Liver (tissue), 9 donors: ENCODE measurements around the gene OLFML2B. TPM values are rescaled to one million over a fixed set of nuclear protein-coding genes. Genes with fewer than 3 reads are reported as not detected.

Experiments used
- DNase-seq: peaks from one replicate; pipeline ENCODE4 v3.0.0-alpha.2; 2017; ENCODE audit warnings: low spot score
- H3K27ac ChIP-seq, 2 donors: one replicate each; pipeline ENCODE4 v1.7.0; 2013; ENCODE audit warnings: inconsistent platforms in 2 of 2, low read length in 2 of 2, control low read depth in 1 of 2, low read depth in 1 of 2, mild to moderate bottlenecking in 1 of 2
- H3K27me3 ChIP-seq, 4 donors: one replicate each; pipeline versions ENCODE4 v1.6.1 to v1.7.0; 2013; ENCODE audit warnings: low read length in 3 of 4, inconsistent platforms in 1 of 4, mild to moderate bottlenecking in 1 of 4, moderate library complexity in 1 of 4; ENCODE audit not compliant: control insufficient read depth in 4 of 4, insufficient read depth in 4 of 4
- H3K36me3 ChIP-seq, 4 donors: one replicate each; pipeline versions ENCODE4 v1.6.1 to v1.7.0; 2013; ENCODE audit warnings: low read length in 3 of 4, mild to moderate bottlenecking in 3 of 4, low read depth in 1 of 4, moderate library complexity in 1 of 4; ENCODE audit not compliant: control insufficient read depth in 4 of 4, insufficient read depth in 3 of 4
- H3K4me1 ChIP-seq, 4 donors: one replicate each; pipeline versions ENCODE4 v1.6.1 to v1.7.0; 2013; ENCODE audit warnings: low read length in 3 of 4, mild to moderate bottlenecking in 3 of 4, moderate library complexity in 1 of 4; ENCODE audit not compliant: control insufficient read depth in 4 of 4, insufficient read depth in 4 of 4
- H3K4me3 ChIP-seq, 3 donors: one replicate each; pipeline versions ENCODE4 v1.6.1 to v1.7.0; 2013; ENCODE audit warnings: low read length in 3 of 3, control low read depth in 1 of 3, low read depth in 1 of 3, mild to moderate bottlenecking in 1 of 3
- H3K9ac ChIP-seq, 2 donors: one replicate each; pipeline ENCODE4 v1.7.0; 2013; ENCODE audit warnings: low read length in 2 of 2, mild to moderate bottlenecking in 2 of 2, moderate library complexity in 2 of 2, control low read depth in 1 of 2, low read depth in 1 of 2
- H3K9me3 ChIP-seq, 4 donors: one replicate each; pipeline versions ENCODE4 v1.6.1 to v1.7.0; 2013; ENCODE audit warnings: low read length in 3 of 4; ENCODE audit not compliant: control insufficient read depth in 4 of 4
- EGR1 ChIP-seq, 2 donors: IDR thresholded peaks; 2 replicates each; pipeline ENCODE4 v1.6.1; 2016 to 2018; ENCODE audit warnings: antibody characterized with exemption in 2 of 2, low read depth in 2 of 2
- FOXA1 ChIP-seq: IDR thresholded peaks from 2 replicates; pipeline ENCODE4 v1.6.1; 2016; ENCODE audit warnings: antibody characterized with exemption
- FOXA2 ChIP-seq: IDR thresholded peaks from 2 replicates; pipeline ENCODE4 v1.6.1; 2016; ENCODE audit warnings: antibody characterized with exemption
- GABPA ChIP-seq, 2 donors: IDR thresholded peaks in 1 of 2; conservative IDR thresholded peaks in 1 of 2; 2 replicates each; pipeline ENCODE4 v1.6.1; 2016; ENCODE audit warnings: antibody characterized with exemption in 2 of 2, mild to moderate bottlenecking in 1 of 2, moderate library complexity in 1 of 2
- HNF4A ChIP-seq, 2 donors: conservative IDR thresholded peaks; 2 replicates each; pipeline ENCODE4 v1.6.1; 2016; ENCODE audit warnings: antibody characterized with exemption in 2 of 2, mild to moderate bottlenecking in 2 of 2
- HNF4G ChIP-seq: IDR thresholded peaks from 2 replicates; pipeline ENCODE4 v1.6.1; 2016; ENCODE audit warnings: antibody characterized with exemption
- JUND ChIP-seq, 2 donors: IDR thresholded peaks; 2 replicates each; pipeline ENCODE4 v1.6.1; 2016; ENCODE audit warnings: antibody characterized with exemption in 2 of 2
- NR2F2 ChIP-seq: IDR thresholded peaks from 2 replicates; pipeline ENCODE4 v1.6.1; 2016; ENCODE audit warnings: antibody characterized with exemption
- RXRA ChIP-seq, 2 donors: IDR thresholded peaks; 2 replicates each; pipeline ENCODE4 v1.6.1; 2017 to 2018; ENCODE audit warnings: antibody characterized with exemption in 2 of 2, mild to moderate bottlenecking in 1 of 2
- SP1 ChIP-seq: IDR thresholded peaks from 2 replicates; pipeline ENCODE4 v1.6.1; 2018; ENCODE audit warnings: antibody characterized with exemption, mild to moderate bottlenecking
- TAF1 ChIP-seq: conservative IDR thresholded peaks from 2 replicates; pipeline ENCODE4 v1.6.1; 2016; ENCODE audit warnings: antibody characterized with exemption, mild to moderate bottlenecking
- WGBS: extraction: QIAGEN DNeasy Blood & Tissue Kit; methylation state at CpG from one replicate; pipeline ENCODE4 v1.1.7; 2013; 5-methylcytosine and 5-hydroxymethylcytosine counted together
- polyA plus RNA-seq, 2 donors: library from polyadenylated mRNA; stranded (reverse) in 1 of 2; unstranded in 1 of 2; fragments of 200-250 nt in 1 of 2; fragments of >200 nt in 1 of 2; fragmentation: Nextera tagmentation in 1 of 2; extraction: Ambion mirVana in 1 of 2; gene quantifications; one replicate each; pipeline versions ENCODE4 v1.2.1 to v1.2.3, GENCODE V29; 2013 to 2015
- total RNA-seq, 2 donors: library from RNA; depleted of rRNA; stranded (reverse); fragments of >200 nt; gene quantifications; one replicate each; pipeline ENCODE4 v1.2.3, GENCODE V29; 2014
- TF ChIP-seq, protein P1 (sequence below): IDR thresholded peaks from 2 replicates; pipeline ENCODE4 v1.6.1; 2016; ENCODE audit warnings: antibody characterized with exemption
- TF ChIP-seq, protein P2 (sequence below): IDR thresholded peaks from 2 replicates; pipeline ENCODE4 v1.6.1; 2016; ENCODE audit warnings: antibody characterized with exemption
- TF ChIP-seq, protein P3 (sequence below): fragments of 150-350 bp; IDR thresholded peaks from 2 replicates; pipeline ENCODE4 v1.5.1; 2017; ENCODE audit warnings: improper control_type of control experiment, low read depth, low read length; ENCODE audit not compliant: missing input control
- TF ChIP-seq, protein P4 (sequence below): IDR thresholded peaks from 2 replicates; pipeline ENCODE4 v1.6.1; 2016; ENCODE audit warnings: antibody characterized with exemption
- TF ChIP-seq, protein P5 (sequence below): IDR thresholded peaks from 2 replicates; pipeline ENCODE4 v1.6.1; 2016; ENCODE audit warnings: antibody characterized with exemption, mild to moderate bottlenecking
- donor health status: healthy.
- donor health status: healthy.
- donor health status: healthy.
- donor health status: healthy.
- donor health status: healthy.

Gene OLFML2B
- total and polyA plus RNA-seq, 4 donors = 0.54 to 0.84 (median 0.74) TPM

DNA sequence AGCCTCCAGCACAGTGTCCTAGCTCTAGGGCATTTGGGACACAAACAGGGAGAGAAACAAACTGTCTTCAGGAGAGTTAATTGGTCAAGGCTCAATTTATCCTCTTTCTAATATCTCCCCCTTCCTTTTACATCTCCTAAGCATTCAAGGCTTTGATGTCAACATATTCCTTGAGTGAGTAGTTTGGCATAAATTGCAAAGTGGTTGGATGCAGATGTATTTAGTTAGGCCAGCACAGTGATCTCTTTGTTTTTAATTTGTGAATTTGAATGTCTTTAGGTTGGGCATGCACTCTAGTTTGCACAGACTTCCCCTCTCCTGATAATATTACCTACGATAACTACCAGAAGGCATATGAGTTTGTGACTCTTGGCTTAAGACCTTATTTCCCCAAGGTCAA is 12.5 kb upstream of the OLFML2B start:
- TF ChIP-seq FOXA2 = no peak
- no peak for TF ChIP-seq TAF1
- no peak for TF ChIP-seq RXRA (IDR thresholded peaks at IDR 0.05)
- TF ChIP-seq, protein P1, sequence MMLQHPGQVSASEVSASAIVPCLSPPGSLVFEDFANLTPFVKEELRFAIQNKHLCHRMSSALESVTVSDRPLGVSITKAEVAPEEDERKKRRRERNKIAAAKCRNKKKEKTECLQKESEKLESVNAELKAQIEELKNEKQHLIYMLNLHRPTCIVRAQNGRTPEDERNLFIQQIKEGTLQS = no peak
- TF ChIP-seq JUND (IDR thresholded peaks at IDR 0.05) = no peak
- TF ChIP-seq, protein P2, sequence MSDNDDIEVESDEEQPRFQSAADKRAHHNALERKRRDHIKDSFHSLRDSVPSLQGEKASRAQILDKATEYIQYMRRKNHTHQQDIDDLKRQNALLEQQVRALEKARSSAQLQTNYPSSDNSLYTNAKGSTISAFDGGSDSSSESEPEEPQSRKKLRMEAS = no peak
- TF ChIP-seq GABPA (IDR thresholded peaks at IDR 0.05 in 1 of 2, conservative IDR thresholded peaks at IDR 0.05 in 1 of 2) = no peak
- TF ChIP-seq, protein P3, sequence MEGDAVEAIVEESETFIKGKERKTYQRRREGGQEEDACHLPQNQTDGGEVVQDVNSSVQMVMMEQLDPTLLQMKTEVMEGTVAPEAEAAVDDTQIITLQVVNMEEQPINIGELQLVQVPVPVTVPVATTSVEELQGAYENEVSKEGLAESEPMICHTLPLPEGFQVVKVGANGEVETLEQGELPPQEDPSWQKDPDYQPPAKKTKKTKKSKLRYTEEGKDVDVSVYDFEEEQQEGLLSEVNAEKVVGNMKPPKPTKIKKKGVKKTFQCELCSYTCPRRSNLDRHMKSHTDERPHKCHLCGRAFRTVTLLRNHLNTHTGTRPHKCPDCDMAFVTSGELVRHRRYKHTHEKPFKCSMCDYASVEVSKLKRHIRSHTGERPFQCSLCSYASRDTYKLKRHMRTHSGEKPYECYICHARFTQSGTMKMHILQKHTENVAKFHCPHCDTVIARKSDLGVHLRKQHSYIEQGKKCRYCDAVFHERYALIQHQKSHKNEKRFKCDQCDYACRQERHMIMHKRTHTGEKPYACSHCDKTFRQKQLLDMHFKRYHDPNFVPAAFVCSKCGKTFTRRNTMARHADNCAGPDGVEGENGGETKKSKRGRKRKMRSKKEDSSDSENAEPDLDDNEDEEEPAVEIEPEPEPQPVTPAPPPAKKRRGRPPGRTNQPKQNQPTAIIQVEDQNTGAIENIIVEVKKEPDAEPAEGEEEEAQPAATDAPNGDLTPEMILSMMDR = no peak
- TF ChIP-seq, protein P4, sequence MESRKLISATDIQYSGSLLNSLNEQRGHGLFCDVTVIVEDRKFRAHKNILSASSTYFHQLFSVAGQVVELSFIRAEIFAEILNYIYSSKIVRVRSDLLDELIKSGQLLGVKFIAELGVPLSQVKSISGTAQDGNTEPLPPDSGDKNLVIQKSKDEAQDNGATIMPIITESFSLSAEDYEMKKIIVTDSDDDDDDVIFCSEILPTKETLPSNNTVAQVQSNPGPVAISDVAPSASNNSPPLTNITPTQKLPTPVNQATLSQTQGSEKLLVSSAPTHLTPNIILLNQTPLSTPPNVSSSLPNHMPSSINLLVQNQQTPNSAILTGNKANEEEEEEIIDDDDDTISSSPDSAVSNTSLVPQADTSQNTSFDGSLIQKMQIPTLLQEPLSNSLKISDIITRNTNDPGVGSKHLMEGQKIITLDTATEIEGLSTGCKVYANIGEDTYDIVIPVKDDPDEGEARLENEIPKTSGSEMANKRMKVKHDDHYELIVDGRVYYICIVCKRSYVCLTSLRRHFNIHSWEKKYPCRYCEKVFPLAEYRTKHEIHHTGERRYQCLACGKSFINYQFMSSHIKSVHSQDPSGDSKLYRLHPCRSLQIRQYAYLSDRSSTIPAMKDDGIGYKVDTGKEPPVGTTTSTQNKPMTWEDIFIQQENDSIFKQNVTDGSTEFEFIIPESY = no peak
- no peak for TF ChIP-seq HNF4G
- no peak for TF ChIP-seq SP1
- TF ChIP-seq FOXA1 = no peak
- TF ChIP-seq EGR1 (IDR thresholded peaks at IDR 0.05; ENCODE audit: low read depth in 2 of 2) = no peak
- TF ChIP-seq, protein P5, sequence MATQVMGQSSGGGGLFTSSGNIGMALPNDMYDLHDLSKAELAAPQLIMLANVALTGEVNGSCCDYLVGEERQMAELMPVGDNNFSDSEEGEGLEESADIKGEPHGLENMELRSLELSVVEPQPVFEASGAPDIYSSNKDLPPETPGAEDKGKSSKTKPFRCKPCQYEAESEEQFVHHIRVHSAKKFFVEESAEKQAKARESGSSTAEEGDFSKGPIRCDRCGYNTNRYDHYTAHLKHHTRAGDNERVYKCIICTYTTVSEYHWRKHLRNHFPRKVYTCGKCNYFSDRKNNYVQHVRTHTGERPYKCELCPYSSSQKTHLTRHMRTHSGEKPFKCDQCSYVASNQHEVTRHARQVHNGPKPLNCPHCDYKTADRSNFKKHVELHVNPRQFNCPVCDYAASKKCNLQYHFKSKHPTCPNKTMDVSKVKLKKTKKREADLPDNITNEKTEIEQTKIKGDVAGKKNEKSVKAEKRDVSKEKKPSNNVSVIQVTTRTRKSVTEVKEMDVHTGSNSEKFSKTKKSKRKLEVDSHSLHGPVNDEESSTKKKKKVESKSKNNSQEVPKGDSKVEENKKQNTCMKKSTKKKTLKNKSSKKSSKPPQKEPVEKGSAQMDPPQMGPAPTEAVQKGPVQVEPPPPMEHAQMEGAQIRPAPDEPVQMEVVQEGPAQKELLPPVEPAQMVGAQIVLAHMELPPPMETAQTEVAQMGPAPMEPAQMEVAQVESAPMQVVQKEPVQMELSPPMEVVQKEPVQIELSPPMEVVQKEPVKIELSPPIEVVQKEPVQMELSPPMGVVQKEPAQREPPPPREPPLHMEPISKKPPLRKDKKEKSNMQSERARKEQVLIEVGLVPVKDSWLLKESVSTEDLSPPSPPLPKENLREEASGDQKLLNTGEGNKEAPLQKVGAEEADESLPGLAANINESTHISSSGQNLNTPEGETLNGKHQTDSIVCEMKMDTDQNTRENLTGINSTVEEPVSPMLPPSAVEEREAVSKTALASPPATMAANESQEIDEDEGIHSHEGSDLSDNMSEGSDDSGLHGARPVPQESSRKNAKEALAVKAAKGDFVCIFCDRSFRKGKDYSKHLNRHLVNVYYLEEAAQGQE = no peak
- no peak for TF ChIP-seq NR2F2
- peaks cover 0 to 3% (median 0%) of the 10 kb centered on the region in 4 donors for H3K27me3 ChIP-seq
- whole genome bisulfite sequencing = 95% methylated on average over 1 of the region's 1 CpG

DNA sequence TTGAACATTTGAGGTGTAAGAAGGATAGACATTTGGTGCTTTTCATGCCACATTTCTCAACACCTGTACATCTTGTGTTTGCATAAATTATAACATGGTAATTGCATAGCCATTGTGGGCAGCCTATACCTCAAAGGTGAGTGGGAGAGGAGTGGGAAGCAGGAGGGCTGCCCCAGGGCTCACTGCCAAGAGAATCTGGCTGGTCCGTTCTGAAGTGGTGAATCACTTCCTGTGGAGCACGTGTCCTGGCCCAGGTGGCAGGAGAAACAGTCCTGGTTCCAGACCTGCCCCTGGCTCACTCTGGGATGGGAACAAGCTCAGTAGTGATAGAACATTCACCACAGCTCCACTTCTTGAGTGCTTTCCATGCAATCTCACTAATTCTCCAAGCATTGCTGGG is 11.6 kb upstream of the OLFML2B start:
- H3K36me3 ChIP-seq = no peaks in the 10 kb centered on the region
- no peak for DNase-seq
- no peak overlapping the region for H3K9ac ChIP-seq
- TF ChIP-seq RXRA (IDR thresholded peaks at IDR 0.05) (no peak), TAF1 (no peak), NR2F2 (no peak), EGR1 (IDR thresholded peaks at IDR 0.05; ENCODE audit: low read depth in 2 of 2) (no peak), HNF4A (conservative IDR thresholded peaks at IDR 0.05) (no peak), HNF4G (no peak)
- TF ChIP-seq, protein P3 = no peak
- H3K27ac ChIP-seq = no peak overlapping the region
- H3K4me1 ChIP-seq = no peaks in the 10 kb centered on the region
- H3K27me3 ChIP-seq = peaks cover 0 to 3% (median 0%) of the 10 kb centered on the region in 4 donors
- no peaks in the 10 kb centered on the region for H3K9me3 ChIP-seq
- WGBS = 55% methylated on average over 2 of the region's 2 CpGs
- H3K4me3 ChIP-seq = no peak overlapping the region

More for the DNA sequence above, 12.5 kb upstream of the OLFML2B start:
- Histone ChIP-seq H3K27ac (no peak overlapping the region), H3K4me1 (no peaks in the 10 kb centered on the region), H3K4me3 (no peak overlapping the region), H3K9me3 (no peaks in the 10 kb centered on the region), H3K9ac (no peak overlapping the region), H3K36me3 (no peaks in the 10 kb centered on the region)
- no peak for DNase-seq
